Mesenteric fat pad (tissue), 1 donor: ENCODE results near the gene SRSF4. TPM values are rescaled to one million over a fixed set of nuclear protein-coding genes. Genes with fewer than 3 reads are reported as not detected.
A peak's percentile ranks its signal among the peaks of the same experiment; 100 is the strongest.
"Not testable (repeated sequence)": the region's sequence is repeated elsewhere in the genome, so short reads cannot be mapped to it uniquely, and the experiment has no call there.

Experiments used
- DNase-seq: peaks from one replicate; pipeline ENCODE4 v3.0.0-alpha.2; 2020; ENCODE audit warnings: low spot score
- long read RNA-seq: library from polyadenylated mRNA; unstranded; transcript quantifications from one replicate; pipeline ENCODE4 v2.0.0, GENCODE V29; 2020
- total RNA-seq: library from RNA; stranded (reverse); fragmentation: NEBNext Ultra II Directional; extraction: Animal tissue kit (Norgen Biotek cat#: 25700); gene quantifications from one replicate; pipeline ENCODE4 v1.2.1, GENCODE V29; 2021
- donor health status: DM: yes; HTN: yes; CAD: no.

The SRSF4 gene
- 103 TPM for total RNA-seq
- long read RNA-seq, transcript SRSF4-201 (6 exons, 2,387 nt): major isoform, 381 of 505 reads
- long read RNA-seq, transcript SRSF4-202 (5 exons, 1,264 nt): minor isoform, 33 of 505 reads
- long read RNA-seq, partial matches to known transcripts: 41 of 505 reads
- long read RNA-seq, other reads (novel, unspliced or antisense): 50 of 505 reads

DNA sequence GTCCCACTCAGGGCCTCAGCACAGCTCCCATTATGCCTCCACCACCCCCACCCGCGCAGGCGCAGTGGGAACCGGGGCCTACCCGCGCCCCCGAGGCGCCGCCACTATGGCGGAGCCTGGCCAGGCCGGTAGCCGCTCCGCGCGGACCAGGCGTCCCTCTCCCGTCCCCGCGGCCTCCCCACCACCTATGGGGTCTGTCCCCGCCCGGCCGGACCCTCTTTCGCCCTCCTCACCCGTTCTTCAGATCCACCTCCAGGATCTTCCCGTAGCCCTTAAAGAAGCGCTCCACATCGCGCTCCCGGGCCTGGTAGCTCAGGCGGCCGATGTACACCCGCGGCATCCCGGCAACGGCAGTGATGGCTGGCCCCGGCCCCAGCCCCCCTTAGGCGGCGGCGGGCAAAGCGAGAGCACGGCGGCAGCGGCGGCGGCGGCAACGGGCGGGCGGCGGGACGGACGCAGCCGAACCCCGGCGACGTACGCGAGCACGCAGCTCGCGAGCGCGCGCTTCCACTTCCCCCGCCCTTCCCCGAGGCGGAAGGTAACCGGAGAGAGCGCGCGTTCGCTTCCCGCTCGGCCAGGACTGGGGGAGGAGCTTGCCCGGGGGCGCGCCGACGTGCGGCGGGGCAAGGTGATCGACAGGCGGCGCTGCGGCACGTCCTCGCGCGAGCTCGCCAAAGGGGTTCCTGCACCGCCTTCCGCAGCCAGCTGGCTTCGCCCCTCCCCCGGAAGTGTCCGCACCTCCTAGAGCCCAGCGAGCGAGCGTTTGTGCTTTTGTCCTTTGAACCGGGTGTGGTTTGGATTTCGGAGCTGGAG lies at the start of gene SRSF4:
TSS of gene SRSF4 (minus strand) at position 488 of the 813 bp plus-strand sequence. CDS start at position 340, 148 bp downstream.
- DNase-seq: peak; percentile 100

DNA sequence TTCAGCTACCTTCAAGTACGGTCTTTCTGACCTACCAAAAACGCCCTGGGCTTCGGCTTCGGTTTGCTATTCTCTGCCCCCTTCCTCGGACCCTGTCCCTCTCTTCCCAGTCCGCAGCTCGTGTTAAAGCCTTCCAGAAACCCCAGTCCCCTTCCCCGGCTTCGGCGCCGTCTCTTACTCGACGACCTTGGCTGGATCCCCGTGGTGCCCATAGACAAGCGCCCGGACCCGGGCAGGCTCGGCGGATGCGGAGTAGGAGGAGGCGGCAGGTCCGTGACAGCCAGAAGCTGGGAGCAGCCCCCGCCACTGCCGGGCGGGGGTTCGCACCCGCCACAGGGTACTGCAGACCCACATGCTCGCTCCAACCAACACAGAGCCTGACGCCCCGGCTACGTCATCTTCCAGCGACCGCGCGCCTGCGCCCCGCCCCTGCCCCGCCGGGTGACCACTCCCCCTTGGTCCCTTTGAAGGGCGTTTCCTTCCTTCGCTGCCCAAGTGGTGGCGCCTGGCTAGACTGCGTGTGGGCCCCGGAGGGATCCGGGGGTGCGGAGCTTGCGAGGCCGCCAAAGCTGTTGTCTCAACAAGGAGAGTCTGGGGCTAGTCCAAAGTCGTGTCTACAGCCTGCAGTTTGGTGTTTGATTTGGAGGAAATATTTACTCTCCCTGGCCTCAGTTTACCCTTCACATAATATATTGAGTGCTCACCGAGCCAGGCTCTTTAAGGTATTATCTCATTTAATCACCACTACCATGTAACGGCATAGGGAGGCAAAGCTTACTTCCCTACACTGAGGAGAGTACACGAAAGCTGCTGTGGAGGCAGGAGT lies 49.1 kb upstream of the SRSF4 start, which contains the start of gene MECR:
TSS of gene MECR (minus strand) at position 382 of the 826 bp plus-strand sequence. CDS start at position 354, 28 bp downstream.
- peak; percentile 99 for DNase-seq

DNA sequence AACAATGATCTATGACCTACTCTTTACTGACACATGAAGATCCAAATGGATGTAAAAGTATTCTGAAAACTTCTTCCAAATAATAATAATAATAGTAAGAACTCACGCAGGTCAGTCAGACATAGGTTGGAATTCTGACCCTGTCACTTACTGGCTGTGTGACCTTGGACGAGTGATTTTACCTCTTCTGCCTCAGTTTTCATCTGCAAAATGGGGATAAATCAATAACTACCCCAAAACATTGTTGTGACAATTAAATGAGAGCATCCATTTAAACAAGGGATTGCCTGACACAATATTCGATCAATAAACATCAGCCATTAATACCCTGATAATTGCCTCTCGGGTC lies 48.5 kb upstream of the SRSF4 start:
- no peak for DNase-seq

DNA sequence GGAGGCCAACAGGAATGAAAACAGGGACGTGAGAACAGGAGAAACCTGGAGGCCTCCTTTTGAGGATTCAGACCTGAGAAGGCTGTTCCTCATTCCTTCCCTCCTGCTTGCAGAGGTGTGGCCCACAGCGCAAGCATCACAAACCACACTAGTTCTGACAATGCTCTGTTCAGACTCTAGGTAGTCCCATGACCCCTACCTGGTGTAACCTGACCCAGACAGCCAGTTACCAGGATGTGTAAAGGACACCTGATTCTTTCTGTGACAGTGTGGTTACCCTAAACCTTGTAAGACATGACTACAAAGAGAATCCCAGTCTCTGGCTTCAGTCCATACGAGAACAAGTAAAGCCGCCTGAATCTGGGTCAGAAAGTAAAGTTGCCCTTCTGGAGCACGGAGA lies 45.8 kb upstream of the SRSF4 start:
- no peak for DNase-seq

DNA sequence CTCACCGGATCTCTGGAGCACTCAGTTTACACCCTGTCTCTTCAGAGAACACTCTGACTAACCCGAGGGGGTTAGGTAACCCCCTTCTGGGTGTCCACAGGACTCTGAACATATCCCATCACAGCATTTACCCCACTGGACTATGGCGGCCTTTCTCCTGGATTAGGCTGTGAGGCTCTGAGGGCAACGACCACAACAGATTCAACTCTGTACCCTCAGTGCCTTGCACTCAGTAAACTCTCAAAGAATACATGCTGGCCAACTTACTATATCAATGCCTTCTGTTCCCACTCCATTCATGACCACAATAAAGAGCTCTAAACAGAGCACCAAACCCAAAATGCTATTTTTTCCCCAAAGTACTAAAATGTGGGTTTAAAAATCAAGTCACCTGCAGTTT lies 43.7 kb upstream of the SRSF4 start:
- DNase-seq: no peak

DNA sequence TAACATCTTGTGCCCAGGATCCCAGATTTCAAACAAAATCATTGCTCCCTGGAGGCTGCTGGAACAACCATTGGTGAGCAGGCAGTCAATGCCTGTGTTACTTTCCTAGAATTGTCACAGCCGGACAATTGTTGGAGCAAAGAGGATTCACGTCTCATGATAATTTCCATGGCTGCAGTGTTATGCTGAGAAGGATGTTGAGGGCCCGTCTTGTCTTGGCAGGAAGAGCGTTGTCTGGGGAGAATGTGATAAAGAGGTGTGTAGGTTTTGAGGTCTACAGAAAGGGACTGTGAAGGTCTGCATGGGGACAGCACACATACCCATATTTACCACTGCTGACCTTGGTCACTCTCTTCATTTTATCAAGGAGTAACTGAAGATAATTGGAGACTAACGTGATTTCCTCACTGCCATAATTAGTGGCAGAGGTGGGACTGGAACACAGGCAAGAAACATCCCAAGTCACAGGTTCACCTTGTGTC lies 42.7 kb upstream of the SRSF4 start:
- DNase-seq: no peak

DNA sequence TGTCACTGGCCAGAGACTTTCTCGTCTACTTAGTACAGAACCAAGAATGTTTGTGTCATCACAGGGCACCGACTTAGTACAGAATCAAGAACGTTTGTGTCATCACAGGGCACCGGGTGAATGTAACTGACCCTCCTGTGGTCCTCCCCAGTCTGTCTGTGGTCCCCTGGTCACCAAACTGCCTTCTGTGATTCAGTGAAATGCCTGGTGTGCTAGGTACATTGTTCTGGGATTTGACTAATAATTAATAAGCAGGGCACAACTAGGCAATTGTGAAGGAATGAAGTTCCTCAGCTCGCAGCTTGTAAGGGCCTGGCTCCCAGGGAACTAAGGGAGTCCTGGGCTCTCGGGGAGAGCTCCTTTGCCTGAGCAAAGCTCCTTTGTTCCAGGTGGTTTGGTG lies 41.8 kb upstream of the SRSF4 start:
- DNase-seq: no peak

DNA sequence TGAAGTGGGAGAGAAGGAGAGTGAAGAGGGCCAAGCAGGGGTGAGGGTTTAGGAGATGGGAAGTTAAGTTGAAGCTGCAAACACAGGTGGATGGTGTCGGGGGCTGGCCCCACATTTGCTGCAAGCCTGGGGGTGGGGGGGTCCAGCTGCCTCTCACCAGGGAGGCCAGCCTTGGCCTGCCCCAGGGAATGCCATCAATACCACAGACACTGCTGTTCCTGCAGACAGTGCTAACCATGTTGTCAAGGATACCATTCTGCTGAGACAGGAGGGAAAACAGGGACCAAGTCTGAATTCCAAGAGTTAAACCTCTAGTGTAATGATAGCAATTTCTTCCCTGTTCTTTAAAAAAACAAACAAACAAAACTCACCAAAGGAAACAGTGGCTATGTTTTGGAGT lies 41.0 kb upstream of the SRSF4 start:
- DNase-seq: no peak

DNA sequence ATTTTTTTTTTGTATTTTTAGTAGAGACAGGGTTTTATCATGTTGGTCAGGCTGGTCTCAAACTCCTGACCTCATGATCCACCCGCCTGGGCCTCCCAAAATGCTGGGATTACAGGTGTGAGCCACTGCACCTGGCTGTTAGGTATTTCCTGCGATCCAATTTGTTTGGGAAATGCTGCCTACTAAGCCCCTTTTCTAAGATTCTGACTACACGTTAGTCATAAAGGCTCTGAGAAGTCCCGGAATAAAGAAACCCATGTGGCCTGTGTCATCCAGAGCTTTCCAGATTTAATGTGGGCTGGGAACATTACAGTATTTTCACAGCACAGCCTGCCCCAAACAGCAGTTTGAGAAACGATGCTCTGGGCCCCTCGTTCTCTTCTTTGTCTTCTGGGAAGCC lies 40.6 kb upstream of the SRSF4 start:
- DNase-seq: not testable (repeated sequence)

DNA sequence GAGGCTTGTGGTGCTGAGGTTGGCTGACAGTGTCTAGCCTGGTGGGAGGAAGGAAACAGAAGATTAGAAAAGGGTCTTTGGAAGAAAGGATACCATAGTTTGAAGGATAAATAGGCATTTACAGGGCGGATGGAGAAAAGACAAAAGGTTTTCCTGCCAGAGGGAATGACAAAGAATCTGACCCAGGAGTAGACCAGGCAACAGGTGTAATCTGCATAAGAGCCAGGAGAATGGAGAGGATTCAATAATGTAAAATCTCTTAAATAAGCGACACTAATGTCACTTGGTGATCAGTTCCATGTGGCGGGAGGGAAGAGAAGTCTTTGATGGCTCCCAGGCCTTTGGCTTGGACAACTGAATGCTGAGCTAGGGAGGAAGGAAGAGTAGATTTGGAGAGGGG lies 39.6 kb upstream of the SRSF4 start:
- no peak for DNase-seq

DNA sequence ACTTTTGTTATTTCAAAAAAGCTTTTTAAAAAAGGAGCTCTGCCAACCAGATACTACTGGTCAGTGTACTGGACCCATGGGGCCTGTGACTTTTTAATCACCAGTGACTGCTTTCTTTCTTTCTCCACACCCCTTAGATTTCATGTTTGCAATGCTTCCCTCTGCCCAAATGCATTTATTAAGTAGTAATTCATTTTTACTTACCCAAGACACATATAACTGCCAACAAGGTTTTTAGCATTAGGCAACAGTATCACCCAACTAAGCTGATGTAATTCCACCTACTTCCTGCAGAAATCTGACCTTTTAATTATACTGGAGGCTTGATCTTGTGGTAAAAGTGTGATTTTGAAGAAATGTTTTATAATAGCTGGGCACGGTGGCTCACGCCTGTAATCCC lies 36.5 kb upstream of the SRSF4 start:
- DNase-seq: no peak

DNA sequence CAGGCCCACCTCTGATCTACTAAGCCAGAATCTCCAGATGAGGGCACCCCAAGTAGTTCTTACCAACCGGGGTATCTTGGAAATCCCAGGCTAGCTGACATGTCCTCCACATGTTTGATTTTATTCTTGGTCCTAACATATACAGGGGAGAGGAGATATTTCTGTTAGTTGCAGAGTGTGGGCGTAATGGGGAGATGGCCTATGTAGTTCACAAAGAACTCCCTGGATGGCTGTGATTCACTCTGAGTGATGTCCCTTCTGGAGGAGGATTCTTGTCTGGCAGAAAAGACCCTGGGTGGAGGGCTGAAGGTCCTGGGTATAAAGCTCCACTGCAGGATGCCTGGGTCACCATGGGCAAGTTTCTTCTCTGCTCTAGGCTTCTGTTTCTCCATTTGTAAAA lies 35.9 kb upstream of the SRSF4 start:
- no peak for DNase-seq

DNA sequence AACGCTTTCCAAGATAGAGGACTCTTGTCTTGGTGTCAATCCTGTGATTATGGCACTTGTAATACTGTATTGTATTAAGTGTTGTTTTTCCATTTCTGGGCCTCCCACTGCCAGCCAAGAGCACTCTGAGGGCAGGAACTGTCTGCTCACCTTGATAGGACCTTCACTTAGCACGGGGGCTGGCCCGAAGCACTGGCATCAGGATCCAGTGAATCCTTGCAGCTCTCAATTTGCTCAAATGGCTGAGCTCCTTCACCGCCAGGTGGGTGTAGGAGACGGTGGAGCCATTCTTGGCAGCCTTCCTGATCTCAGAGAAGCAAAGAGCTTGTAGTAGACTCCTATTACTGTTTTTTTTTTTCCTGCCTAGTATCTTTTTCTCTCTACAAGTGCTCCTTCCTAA lies 31.4 kb upstream of the SRSF4 start:
- no peak for DNase-seq

DNA sequence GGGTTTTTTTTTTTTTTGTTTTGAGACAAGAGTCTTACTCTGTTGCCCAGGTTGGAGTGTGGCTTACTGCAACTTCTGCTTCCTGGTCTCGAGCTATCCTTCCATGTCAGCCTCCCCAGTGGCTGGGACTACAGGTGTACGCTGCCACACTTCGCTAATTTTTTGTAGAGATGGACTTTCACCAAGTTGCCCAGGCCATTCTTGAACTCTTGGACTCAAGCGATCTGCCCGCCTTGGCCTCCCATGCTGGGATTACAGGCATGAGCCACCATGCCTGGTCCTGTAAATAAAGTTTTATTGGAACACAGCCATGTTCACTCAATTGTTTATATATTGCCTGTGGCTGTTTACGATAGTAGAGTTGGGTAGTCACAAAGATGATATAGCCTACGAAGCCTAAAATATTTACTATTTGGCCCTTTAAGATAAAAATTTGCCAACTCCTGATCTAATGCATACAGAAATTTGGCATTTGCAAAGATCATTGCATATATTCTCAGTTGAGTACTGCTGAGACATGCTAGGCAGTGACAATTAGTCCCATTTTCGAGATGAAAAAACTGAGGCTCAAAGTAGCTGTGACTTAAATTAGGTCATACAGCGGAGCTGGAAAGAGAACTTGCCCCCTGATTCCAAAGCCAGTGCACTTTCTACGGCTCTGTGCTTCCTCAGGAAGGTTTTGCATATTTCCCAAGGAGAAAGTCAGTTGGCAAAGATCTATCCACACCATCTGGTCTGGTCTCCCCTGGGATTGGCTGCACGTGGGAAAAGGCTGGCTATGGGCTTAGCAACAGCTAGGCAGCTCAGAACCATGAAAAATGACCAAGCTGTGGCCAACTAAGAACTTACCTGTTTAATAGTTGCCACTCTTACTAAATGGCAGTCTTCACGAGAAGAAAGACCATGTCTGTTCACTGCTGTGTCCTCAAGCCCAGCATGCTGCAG lies 29.7 kb upstream of the SRSF4 start:
- no peak for DNase-seq

DNA sequence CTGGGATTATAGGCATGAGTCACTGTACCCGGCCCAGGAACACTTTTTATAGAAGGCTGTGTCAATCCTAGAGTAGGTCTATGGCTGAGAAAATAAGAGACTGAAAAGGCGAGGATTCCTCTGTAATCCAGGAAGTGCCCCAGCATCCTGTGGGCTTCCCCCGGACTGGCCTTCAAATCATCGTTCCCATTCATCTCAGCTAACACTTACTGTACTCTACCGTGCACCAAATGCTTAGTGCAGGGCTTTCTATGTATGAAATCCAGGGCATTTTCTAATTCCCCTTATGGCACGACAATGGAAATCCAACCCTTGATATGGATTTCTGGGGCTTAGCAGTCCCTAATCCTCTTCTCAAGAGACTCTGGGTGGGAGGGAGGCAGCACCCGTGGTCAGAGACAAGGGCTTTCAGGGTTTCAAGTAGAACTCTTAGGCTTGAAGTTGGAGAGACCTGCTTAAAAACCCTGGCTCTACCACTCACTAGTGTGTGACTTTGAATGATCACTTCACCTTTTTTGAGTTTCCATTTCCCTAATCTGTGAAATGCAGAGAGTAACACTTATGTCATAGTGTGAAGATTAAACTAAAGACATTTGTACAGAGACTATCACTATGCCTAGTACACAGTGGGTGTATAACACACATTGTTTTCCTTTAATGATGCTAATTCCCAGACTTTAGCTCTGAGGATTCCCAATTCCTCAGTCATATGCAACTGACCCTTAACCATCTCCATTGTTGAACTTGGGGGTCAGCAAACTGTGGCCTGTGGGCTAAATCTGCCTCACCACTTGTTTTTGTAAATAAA lies 28.8 kb upstream of the SRSF4 start:
- no peak for DNase-seq

DNA sequence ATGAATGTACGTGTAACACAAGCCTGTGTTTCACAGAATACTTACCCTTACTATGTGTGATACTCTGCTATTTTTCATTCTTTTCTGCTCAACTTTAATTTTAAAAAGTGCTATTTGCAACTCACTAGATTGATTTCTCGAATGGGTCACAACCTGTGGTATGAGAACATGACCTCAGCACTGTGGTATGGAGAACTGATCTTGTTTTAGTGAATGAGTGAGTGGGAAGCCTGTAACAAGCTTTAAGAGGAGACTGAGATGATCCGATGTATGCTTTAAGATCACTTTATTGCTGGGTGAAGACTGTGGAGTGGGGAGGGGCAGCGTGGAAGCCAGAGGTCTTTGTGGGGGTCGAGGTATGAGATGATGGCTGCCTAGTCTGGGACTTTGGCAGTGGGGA lies 27.5 kb upstream of the SRSF4 start:
- no peak for DNase-seq

DNA sequence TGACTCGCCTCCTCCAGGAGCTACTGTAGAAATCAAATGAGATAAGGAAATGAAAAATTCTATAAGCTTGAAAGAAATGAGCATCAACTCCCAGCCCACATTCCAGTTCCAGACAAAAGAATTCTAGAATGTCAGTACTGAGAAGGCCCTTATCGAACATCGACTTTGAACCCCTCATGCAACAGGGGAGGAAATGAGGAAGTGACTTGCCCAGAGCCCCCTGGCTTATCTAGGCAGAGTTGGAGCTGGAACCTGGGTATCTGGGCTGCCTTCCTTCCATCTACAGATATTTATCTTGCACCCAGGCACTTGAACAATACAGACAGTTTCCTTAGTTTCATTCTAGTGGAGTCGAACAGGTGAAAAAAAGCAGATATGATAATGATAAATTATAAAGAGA lies 26.7 kb upstream of the SRSF4 start:
- DNase-seq: no peak

DNA sequence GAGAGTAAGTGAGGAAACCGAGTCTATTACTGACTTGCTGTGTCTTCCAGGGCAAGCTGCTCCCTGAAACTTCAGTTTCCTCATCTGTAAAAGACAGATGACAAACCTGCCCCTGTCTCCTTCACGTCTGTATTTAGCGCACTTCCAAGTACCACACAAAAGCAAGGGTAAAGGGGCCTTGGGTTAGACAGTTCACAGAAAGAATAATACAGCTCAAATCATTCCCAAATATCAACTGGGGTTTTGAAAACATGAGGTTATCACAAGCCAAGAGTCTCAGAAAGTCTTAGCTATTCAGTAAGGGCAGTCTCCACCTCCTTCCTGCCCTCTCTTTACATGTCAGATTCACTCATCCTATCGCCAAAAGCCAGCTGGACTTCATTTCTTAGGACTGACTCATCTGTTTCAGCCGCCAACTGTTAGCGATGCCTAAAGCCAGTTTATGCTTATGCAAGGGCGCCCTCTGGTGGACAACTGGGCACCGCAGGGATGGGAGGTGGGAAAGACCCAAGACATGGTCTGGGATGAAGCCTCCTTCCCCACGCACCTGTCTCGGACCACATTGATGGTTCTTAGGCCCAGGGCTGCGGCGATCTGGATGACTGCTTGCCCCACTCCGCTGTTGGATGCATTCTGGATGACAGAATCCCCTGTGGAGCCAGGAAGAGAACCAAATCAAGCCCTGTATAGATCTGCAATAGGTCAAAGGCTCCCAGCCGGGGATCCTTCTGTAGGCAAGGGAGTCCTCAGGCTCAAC lies 21.1 kb upstream of the SRSF4 start:
- DNase-seq: peak; percentile 97

DNA sequence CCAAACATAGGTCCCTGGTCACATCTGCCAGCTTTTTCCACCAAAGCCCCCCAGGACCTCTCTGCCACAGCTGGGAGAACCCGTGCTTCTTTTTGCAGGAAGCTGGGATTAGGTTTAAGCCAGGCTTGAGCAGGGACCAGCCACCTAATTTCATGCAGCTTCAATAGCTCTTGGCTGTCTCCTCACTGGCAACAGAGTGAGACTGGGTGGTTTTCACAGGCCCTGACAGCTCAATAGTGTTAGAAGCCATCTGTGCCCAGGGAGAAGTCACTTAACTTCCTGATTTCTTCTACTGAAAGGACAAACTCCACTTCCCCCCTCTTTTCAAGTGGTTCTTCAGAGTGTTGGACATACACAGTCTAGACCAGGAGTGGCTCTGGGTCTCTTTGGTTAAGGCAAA lies 20.4 kb upstream of the SRSF4 start:
- no peak for DNase-seq
